ENCODE measurements around the gene CLIC2. TPM values are rescaled to one million over a fixed set of nuclear protein-coding genes. Genes with fewer than 3 reads are reported as not detected.

Gene CLIC2
- total RNA-seq, 1 experiment from 2014 or later: 2.7 TPM

DNA sequence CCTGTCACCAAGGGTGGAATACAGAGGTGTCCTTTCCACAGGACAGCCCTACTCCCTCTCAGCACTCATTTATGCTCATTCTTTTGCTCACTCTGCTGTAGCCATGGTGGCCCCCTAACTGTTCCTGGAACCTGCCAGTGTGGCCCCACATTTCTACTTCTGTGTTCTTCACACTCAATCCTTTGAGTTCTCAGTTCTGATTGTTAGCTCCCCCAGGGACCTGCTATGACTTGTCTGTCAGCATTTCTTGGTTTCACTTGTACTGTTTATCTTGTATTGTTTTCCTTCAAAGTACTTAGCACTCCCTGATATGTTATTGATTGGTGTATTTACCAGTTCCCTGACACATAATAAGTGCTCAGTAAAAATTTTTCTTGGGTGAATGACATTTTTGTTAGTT, 103.3 kb downstream of the CLIC2 start:
- POLR2A ChIA-PET (ENCODE audit: low non-redundant PET): no interaction called here
- Histone ChIP-seq H3K4me3 (ENCODE audit: low read depth, low read length, poor library complexity, severe bottlenecking) (no peak overlapping the region), H3K36me3 (ENCODE audit: insufficient read depth, low read length, poor library complexity, severe bottlenecking) (peaks cover 27% of the 10 kb centered on the region), H3K4me1 (ENCODE audit: insufficient read depth, low read length, poor library complexity, severe bottlenecking) (no peaks in the 10 kb centered on the region), H3K27me3 (replicated peaks; ENCODE audit: insufficient read depth, low read depth, low read length, poor library complexity) (no peaks in the 10 kb centered on the region), H3K27ac (ENCODE audit: low read depth, low read length, poor library complexity, severe bottlenecking) (no peak overlapping the region), H3K9me3 (ENCODE audit: low read depth, low read length, poor library complexity, severe bottlenecking) (no peaks in the 10 kb centered on the region)
- intact Hi-C loops (cut with micrococcal nuclease; ENCODE audit: unreplicated experiment): no loop called here
- TF ChIP-seq EZH2 (IDR thresholded peaks at IDR 0.05; ENCODE audit: borderline replicate concordance, low read depth, low read length, poor library complexity, severe bottlenecking): no peak
- TF ChIP-seq, protein P1, sequence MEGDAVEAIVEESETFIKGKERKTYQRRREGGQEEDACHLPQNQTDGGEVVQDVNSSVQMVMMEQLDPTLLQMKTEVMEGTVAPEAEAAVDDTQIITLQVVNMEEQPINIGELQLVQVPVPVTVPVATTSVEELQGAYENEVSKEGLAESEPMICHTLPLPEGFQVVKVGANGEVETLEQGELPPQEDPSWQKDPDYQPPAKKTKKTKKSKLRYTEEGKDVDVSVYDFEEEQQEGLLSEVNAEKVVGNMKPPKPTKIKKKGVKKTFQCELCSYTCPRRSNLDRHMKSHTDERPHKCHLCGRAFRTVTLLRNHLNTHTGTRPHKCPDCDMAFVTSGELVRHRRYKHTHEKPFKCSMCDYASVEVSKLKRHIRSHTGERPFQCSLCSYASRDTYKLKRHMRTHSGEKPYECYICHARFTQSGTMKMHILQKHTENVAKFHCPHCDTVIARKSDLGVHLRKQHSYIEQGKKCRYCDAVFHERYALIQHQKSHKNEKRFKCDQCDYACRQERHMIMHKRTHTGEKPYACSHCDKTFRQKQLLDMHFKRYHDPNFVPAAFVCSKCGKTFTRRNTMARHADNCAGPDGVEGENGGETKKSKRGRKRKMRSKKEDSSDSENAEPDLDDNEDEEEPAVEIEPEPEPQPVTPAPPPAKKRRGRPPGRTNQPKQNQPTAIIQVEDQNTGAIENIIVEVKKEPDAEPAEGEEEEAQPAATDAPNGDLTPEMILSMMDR (conservative IDR thresholded peaks at IDR 0.05; ENCODE audit: low read depth, low read length): no peak
- CTCF ChIA-PET: no interaction called here
- no peak for DNase-seq (ENCODE audit: low spot score)
- no TSS peak for BruUV-seq (replicated peaks)

Small RNAs within 50 kb of the gene (microRNA-seq; reads per million reads assigned to microRNA genes)
- not detected for gene MIR1184-2

Other genes starting within 250 kb of the CLIC2 start
- 100 and 119 TPM in 2 replicates for gene VBP1, start 118.2 kb downstream of the CLIC2 start, total RNA-seq (2021)
- gene RAB39B, start 70.1 kb downstream of the CLIC2 start, total RNA-seq (2021): 0.43 and 0.81 TPM in 2 replicates
- not detected in 2 replicates for gene F8A2, start 47.5 kb upstream of the CLIC2 start, total RNA-seq (2021)
- 5.3 TPM in 2 replicates for gene F8A3, start 124.0 kb upstream of the CLIC2 start, total RNA-seq (2021)

Data from A673 (cell line).